BJ (cell line): ENCODE measurements around the gene CCDC181. TPM values are rescaled to one million over a fixed set of nuclear protein-coding genes. Genes with fewer than 3 reads are reported as not detected.

Experiments
- CTCF ChIA-PET: fragments of 350-600 bp; formaldehyde crosslinking; extraction: SDS; loops from one replicate; lab custom pipeline; 2021; ENCODE audit warnings: antibody characterized with exemption, inconsistent platforms; lab: Yijun Ruan, JAX
- POLR2A ChIA-PET: fragments of 300-600 bp; sonication (Branson Sonifier 250); formaldehyde crosslinking; extraction: SDS; loops from one replicate; lab custom pipeline; 2021; ENCODE audit warnings: antibody characterized with exemption; lab: Charles Lee
- DNase-seq: peaks from one replicate; pipeline ENCODE4 v3.0.0-alpha.2; 2011; ENCODE audit warnings: low read depth
- H3K27me3 ChIP-seq: 2 replicates; pipeline ENCODE4 v1.6.0; 2011; ENCODE audit warnings: low read length; ENCODE audit not compliant: control insufficient read depth, insufficient read depth
- H3K36me3 ChIP-seq: 2 replicates; pipeline ENCODE4 v1.5.1; 2011; ENCODE audit warnings: low read length; ENCODE audit not compliant: control insufficient read depth, insufficient read depth
- H3K4me3 ChIP-seq: 2 replicates; pipeline ENCODE4 v1.5.1; 2011; ENCODE audit warnings: low read depth, mild to moderate bottlenecking, control low read depth, low read length
- polyA plus RNA-seq: library from polyadenylated mRNA; depleted of rRNA; stranded (reverse); fragments of >200 nt; gene quantifications from 2 replicates; pipeline ENCODE4 v1.2.3, GENCODE V29; 2011
- TF ChIP-seq, protein P1 (sequence below): IDR thresholded peaks from 2 replicates; pipeline ENCODE4 v1.5.1; 2011; ENCODE audit warnings: low read depth, mild to moderate bottlenecking, control low read depth, inconsistent platforms, low read length, moderate library complexity; ENCODE audit not compliant: insufficient read depth

CCDC181 gene
- polyA plus RNA-seq, 1 experiment = not detected

DNA sequence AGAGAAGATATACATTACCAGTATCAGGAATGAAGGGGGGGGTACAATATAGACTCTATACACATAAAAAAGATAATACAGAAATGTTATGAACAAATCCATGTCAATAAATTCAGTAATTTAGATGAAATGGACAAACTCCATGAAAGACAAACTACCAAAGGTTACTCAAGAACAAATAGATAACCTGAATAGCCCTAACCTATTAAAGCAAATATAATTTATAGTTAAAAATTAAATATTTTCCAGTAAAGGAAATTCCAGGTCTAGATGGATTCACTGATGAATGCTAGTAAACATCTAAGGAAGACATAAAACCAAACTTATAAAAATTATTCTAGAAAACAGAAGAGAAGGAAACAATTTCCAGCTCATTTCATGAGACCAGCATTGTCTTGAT is 46.1 kb downstream of the CCDC181 start:
- H3K27me3 ChIP-seq = no peaks in the 10 kb centered on the region
- ChIA-PET CTCF (interaction anchor here (1.3 kb wide), 1 partner anchor 14 kb away, joined by 4 read pairs; no protein-coding TSS in a partner anchor), POLR2A (no interaction called here)
- H3K36me3 ChIP-seq = peaks cover 3% of the 10 kb centered on the region
- H3K4me3 ChIP-seq = no peak overlapping the region
- no peak for DNase-seq
- TF ChIP-seq, protein P1, sequence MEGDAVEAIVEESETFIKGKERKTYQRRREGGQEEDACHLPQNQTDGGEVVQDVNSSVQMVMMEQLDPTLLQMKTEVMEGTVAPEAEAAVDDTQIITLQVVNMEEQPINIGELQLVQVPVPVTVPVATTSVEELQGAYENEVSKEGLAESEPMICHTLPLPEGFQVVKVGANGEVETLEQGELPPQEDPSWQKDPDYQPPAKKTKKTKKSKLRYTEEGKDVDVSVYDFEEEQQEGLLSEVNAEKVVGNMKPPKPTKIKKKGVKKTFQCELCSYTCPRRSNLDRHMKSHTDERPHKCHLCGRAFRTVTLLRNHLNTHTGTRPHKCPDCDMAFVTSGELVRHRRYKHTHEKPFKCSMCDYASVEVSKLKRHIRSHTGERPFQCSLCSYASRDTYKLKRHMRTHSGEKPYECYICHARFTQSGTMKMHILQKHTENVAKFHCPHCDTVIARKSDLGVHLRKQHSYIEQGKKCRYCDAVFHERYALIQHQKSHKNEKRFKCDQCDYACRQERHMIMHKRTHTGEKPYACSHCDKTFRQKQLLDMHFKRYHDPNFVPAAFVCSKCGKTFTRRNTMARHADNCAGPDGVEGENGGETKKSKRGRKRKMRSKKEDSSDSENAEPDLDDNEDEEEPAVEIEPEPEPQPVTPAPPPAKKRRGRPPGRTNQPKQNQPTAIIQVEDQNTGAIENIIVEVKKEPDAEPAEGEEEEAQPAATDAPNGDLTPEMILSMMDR = no peak

GRCh38 chr1:169371404-169371803 is 55.9 kb downstream of the CCDC181 start:
- no peak for DNase-seq
- ChIA-PET CTCF (interaction anchor here (1.4 kb wide), 1 partner anchor 768 kb away, joined by 4 read pairs; no protein-coding TSS in a partner anchor), POLR2A (no interaction called here)
- no peaks in the 10 kb centered on the region for H3K27me3 ChIP-seq
- H3K36me3 ChIP-seq = peaks cover 2% of the 10 kb centered on the region
- no peak overlapping the region for H3K4me3 ChIP-seq
- TF ChIP-seq, protein P1 = no peak

DNA sequence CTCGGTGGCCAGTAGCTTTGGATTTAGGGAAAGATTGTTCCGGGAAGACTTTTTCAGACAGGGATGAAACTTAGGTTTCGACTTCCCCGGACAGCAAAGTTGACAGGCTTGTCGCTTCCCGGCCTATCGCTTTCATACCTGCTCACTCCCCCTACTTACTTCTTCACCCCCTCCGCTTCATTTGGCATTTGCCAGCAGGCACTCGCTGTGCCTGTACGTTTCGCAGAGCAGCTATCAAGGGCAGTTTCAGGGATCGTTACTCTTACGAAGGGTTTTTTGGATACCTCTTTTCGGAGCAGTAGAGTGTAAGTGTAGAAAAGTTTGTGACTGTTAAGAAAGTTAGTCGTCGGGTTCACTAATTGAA is 58.9 kb downstream of the CCDC181 start:
- Histone ChIP-seq H3K36me3 (peaks cover 2% of the 10 kb centered on the region), H3K27me3 (no peaks in the 10 kb centered on the region), H3K4me3 (peak overlapping the region; percentile 73)
- CTCF ChIA-PET = interaction anchor here (1.1 to 1.5 kb wide), 3 partner anchors 20 to 1045 kb away, joined by 3 to 6 read pairs (median 5); no protein-coding TSS in a partner anchor
- POLR2A ChIA-PET = interaction anchor here (0.9 kb wide), 1 partner anchor 9 kb away, joined by 5 read pairs; no protein-coding TSS in a partner anchor
- DNase-seq = no peak
- TF ChIP-seq, protein P1 = no peak

DNA sequence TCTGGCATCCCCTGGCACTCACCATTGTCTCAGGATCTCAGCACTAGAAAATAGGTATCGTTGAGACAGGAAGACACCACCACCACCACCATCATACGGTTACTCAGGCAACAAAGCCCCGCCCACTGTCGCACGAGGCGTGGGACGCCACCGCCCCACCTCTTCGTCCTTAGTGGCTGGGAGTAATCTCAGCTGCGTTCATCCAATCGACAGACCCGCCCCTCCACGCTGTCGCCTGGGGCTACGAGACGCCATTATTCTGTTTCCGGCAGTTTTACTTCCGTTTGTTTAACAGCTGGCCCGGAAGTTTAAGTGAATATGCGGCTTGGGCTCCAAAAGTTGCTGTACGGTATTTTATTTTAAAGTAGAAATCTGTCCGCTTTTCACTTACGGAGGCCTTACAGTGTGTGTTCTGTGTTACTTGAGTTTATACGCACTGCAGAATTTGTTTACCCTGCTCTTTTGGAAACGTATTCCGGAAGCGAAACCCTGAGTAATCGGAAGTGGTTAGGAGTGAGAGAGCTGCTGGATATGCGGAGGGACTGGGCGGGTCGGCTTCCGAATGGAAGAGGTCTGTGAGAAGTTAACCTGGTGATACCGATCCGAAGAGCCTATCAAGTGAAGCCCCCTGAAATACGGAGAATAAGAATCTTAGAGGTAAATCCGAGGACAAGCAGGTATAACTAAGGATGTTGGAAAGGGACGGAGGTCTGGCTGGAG is 59.4 kb downstream of the CCDC181 start, which contains the start of the genes BLZF1 and NME7:
Gene BLZF1, plus strand, starts transcription at position 510 of the 720 bp plus-strand sequence. CDS start 1,328 bp downstream, outside the sequence.
Gene NME7, minus strand, starts transcription at position 112 of the 720 bp plus-strand sequence. Its CDS starts 87 bp downstream, at position 25.
- POLR2A ChIA-PET = interaction anchor here (0.9 kb wide), 1 partner anchor 9 kb away, joined by 5 read pairs; no protein-coding TSS in a partner anchor
- DNase-seq = peak; percentile 93
- H3K27me3 ChIP-seq = no peaks in the 10 kb centered on the region
- peaks cover 2% of the 10 kb centered on the region; the same call in 1 of the 2 replicates for H3K36me3 ChIP-seq
- CTCF ChIA-PET = interaction anchor here (0.9 to 1.5 kb wide), 7 partner anchors 12 to 1045 kb away, joined by 3 to 6 read pairs (median 4); no protein-coding TSS in a partner anchor
- TF ChIP-seq, protein P1 = no peak
- peak within 1 kb of the TSS; percentile 73 for H3K4me3 ChIP-seq

DNA sequence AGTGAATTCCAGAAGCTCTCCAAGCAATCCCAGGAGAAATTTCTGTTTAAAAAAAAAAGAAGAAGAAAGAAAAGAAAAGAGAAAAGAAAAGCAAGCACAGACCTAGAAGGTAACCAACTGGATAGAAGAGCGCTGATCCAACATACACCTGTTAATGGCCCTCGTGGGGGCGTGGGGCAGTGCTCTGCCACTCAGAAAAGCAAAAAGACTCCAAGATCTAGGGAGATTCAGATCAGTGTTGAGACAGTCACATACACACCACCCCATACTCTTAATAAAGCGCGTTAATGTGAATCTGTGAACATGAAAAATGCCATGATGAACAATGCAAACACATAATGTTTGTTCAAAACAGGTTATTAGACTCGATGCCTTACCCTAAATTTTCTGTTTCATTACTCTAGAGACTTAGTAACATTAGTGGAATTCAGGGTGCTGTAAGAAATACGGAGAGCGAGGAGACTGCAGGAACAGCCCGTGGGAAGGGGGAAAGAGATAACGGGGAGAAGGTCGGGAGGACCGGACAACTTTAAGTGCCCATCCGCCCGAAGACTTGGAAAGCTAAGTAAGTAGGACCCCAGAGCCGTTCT is 60.1 kb downstream of the CCDC181 start:
- Histone ChIP-seq H3K27me3 (no peaks in the 10 kb centered on the region), H3K4me3 (peak overlapping the region; percentile 73), H3K36me3 (peaks cover 2% of the 10 kb centered on the region; the same call in 1 of the 2 replicates)
- TF ChIP-seq, protein P1 = no peak
- POLR2A ChIA-PET = no interaction called here
- CTCF ChIA-PET = interaction anchor here (0.9 to 1.5 kb wide), 5 partner anchors 12 to 1024 kb away, joined by 3 to 6 read pairs (median 4); no protein-coding TSS in a partner anchor
- no peak for DNase-seq
